Activated T-cell treated with anti-CD3 and anti-CD28 coated beads, Interleukin-2, amount 50 U/mL, for 72 hours (primary cell): ENCODE results near the gene VTI1A. TPM values are rescaled to one million over a fixed set of nuclear protein-coding genes. Genes with fewer than 3 reads are reported as not detected.
"Not testable (repeated sequence)": the region's sequence is repeated elsewhere in the genome, so short reads cannot be mapped to it uniquely, and the experiment has no call there.

Experiments
- ATAC-seq, 2 donors: fragments of 150-1000 bp; cut with Tn5 transposase; replicated peaks in 1 of 2; 2 replicates each; pipeline ENCODE4 v1.10.0; 2021; ENCODE audit warnings: moderate library complexity in 2 of 2, mild to moderate bottlenecking in 1 of 2
- DNase-seq, 2 donors: peaks; one replicate each; pipeline ENCODE4 v3.0.0; 2021 to 2022; ENCODE audit warnings: mixed read lengths in 1 of 2
- H3K27ac Mint-ChIP-seq: one replicate; pipeline ENCODE4 v1.8.0; 2022; ENCODE audit warnings: mild to moderate bottlenecking, moderate library complexity, mixed read lengths
- H3K27me3 Mint-ChIP-seq: one replicate; pipeline ENCODE4 v1.8.0; 2022; ENCODE audit warnings: low read depth, mixed read lengths
- H3K36me3 Mint-ChIP-seq, 2 donors: one replicate each; pipeline ENCODE4 v1.8.0; 2022; ENCODE audit warnings: mixed read lengths in 2 of 2, mild to moderate bottlenecking in 1 of 2; ENCODE audit not compliant: insufficient read depth in 2 of 2
- H3K4me1 Mint-ChIP-seq: one replicate; pipeline ENCODE4 v1.8.0; 2022; ENCODE audit warnings: low read depth, mixed read lengths
- H3K4me3 Mint-ChIP-seq, 2 donors: one replicate each; pipeline ENCODE4 v1.8.0; 2022; ENCODE audit warnings: mild to moderate bottlenecking in 2 of 2, mixed read lengths in 2 of 2, moderate library complexity in 2 of 2
- H3K9me3 Mint-ChIP-seq, 2 donors: one replicate each; pipeline ENCODE4 v1.8.0; 2022; ENCODE audit warnings: mixed read lengths in 2 of 2
- total RNA-seq, 2 donors: library from RNA; stranded (reverse); gene quantifications; one replicate each; pipeline ENCODE4 v1.2.3, GENCODE V29; 2022

Gene VTI1A
- total RNA-seq, 2 donors from 2014 or later: 65.5 to 71.8 TPM

DNA sequence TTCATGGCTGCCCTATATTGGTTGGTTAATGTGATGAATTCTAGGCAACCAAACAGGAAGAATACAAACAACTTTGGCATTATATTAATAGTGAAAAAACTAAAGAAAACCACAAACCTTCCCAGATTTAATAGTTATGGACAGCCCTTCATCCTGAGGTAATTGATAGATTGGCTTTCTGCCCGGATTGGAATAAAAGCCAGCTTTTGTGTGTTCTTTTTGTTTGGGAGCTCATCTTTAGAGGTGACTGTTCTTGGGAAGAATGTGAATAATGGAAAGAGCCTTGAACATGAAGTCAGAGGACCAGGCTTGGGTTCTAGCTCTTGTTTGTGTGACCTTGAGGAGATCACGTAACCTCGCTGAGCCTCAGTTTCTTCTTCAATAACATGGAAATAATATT is 92.3 kb downstream of the VTI1A start:
- H3K4me1 Mint-ChIP-seq: peaks cover 6% of the 10 kb centered on the region
- H3K9me3 Mint-ChIP-seq: no peaks in the 10 kb centered on the region
- H3K27ac Mint-ChIP-seq: no peak overlapping the region
- DNase-seq (no peak), ATAC-seq (no peak)
- peaks cover 10 to 18% of the 10 kb centered on the region in 2 donors for H3K36me3 Mint-ChIP-seq
- no peak overlapping the region for H3K4me3 Mint-ChIP-seq
- peaks cover 6% of the 10 kb centered on the region for H3K27me3 Mint-ChIP-seq

- not testable (repeated sequence) for H3K27ac Mint-ChIP-seq
- peaks cover 11 to 18% of the 10 kb centered on the region in 2 donors for H3K36me3 Mint-ChIP-seq
These were observed 95.8 kb downstream of the VTI1A start for GRCh38 chr10:112542823-112543222.

GRCh38 chr10:112546474-112546873 is 99.5 kb downstream of the VTI1A start:
- H3K27me3 Mint-ChIP-seq: no peaks in the 10 kb centered on the region
- H3K4me1 Mint-ChIP-seq: no peaks in the 10 kb centered on the region
- H3K4me3 Mint-ChIP-seq: no peak overlapping the region
- DNase-seq (no peak), ATAC-seq (no peak)
- H3K36me3 Mint-ChIP-seq: peaks cover 7 to 10% of the 10 kb centered on the region in 2 donors
- no peak overlapping the region for H3K27ac Mint-ChIP-seq
- H3K9me3 Mint-ChIP-seq: no peaks in the 10 kb centered on the region

More at GRCh38 chr10:112542823-112543222, 95.8 kb downstream of the VTI1A start:
- H3K4me3 Mint-ChIP-seq, H3K27me3 Mint-ChIP-seq, ATAC-seq, H3K9me3 Mint-ChIP-seq, DNase-seq, H3K4me1 Mint-ChIP-seq: not testable (repeated sequence)

GRCh38 chr10:112548535-112549276 is 101.7 kb downstream of the VTI1A start:
- DNase-seq (no peak), ATAC-seq (no peak)
- Mint-ChIP-seq H3K9me3 (no peaks in the 10 kb centered on the region), H3K27ac (no peak overlapping the region), H3K36me3 (peaks cover 2 to 6% of the 10 kb centered on the region in 2 donors), H3K4me3 (no peak overlapping the region), H3K27me3 (no peaks in the 10 kb centered on the region), H3K4me1 (no peaks in the 10 kb centered on the region)

GRCh38 chr10:112552593-112553110 is 105.6 kb downstream of the VTI1A start:
- H3K27ac Mint-ChIP-seq: no peak overlapping the region
- DNase-seq (no peak), ATAC-seq (no peak)
- H3K9me3 Mint-ChIP-seq: no peaks in the 10 kb centered on the region
- peaks cover 4% of the 10 kb centered on the region for H3K4me1 Mint-ChIP-seq
- peaks cover 0 to 3% of the 10 kb centered on the region in 2 donors for H3K36me3 Mint-ChIP-seq
- H3K4me3 Mint-ChIP-seq: no peak overlapping the region
- no peaks in the 10 kb centered on the region for H3K27me3 Mint-ChIP-seq

DNA sequence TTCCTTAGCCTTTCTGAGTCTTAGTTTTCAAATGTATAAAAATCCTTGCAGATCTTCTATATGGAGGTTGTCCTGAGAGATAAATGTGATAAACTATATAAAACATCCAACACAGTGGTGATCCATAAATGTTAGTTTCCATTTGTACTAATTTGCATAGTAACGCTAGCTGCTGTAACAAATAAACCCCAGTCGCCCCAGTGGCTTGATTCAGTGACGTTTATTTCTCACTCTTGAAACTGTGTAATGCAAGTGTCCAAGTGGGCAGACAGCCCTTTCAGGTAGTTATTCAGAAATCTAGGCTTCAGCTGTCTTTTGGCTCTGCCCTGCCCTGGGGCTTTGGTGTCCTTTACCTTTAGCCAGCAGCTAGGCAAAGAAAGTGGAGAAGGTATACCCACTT is 106.3 kb downstream of the VTI1A start:
- DNase-seq (no peak), ATAC-seq (no peak)
- peaks cover 4% of the 10 kb centered on the region for H3K4me1 Mint-ChIP-seq
- H3K36me3 Mint-ChIP-seq: peaks cover 0 to 3% of the 10 kb centered on the region in 2 donors
- H3K27me3 Mint-ChIP-seq: no peaks in the 10 kb centered on the region
- H3K27ac Mint-ChIP-seq: no peak overlapping the region
- no peaks in the 10 kb centered on the region for H3K9me3 Mint-ChIP-seq
- H3K4me3 Mint-ChIP-seq: no peak overlapping the region

DNA sequence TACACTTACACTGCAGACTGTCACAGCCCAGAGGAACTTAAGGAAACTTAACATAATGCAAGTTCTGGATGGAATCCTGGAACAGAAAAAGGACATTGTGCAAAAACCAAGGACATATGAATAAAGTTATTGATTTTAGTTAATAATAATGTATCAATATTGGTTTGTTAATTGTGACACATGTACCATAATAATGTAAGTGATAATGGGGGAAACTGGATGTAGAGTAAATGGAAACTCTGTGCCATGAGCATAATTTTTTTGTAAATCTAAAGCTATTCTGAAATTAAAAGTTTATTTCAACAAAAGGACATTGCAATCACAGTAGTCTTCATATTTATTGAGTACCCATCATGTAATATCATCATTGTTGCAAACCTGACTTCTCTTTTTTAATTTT is 107.2 kb downstream of the VTI1A start:
- Mint-ChIP-seq H3K27ac (no peak overlapping the region), H3K27me3 (no peaks in the 10 kb centered on the region), H3K4me1 (peaks cover 4% of the 10 kb centered on the region), H3K4me3 (no peak overlapping the region), H3K9me3 (no peaks in the 10 kb centered on the region), H3K36me3 (peaks cover 0 to 3% of the 10 kb centered on the region in 2 donors)
- DNase-seq (no peak), ATAC-seq (no peak)

DNA sequence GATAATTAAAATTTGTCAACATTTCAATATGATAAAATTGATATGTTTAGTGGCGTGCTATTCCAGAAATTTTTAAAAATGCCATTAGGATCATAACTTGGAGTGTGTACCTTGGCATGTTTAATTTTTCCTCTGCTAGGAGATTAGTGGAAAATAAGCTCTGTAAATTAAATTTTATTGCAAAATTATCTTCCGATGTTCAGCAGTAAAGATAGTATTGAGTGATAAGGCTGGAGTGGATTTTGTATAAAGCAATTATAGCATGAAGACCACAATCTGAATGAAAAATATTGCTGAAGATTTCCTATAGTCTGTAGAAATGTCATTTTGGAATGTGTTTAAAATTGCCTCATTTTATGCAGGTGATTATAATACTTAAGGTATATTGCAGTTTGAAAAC is 110.2 kb downstream of the VTI1A start:
- Mint-ChIP-seq H3K27me3 (no peaks in the 10 kb centered on the region), H3K9me3 (no peaks in the 10 kb centered on the region), H3K4me3 (no peak overlapping the region), H3K36me3 (peaks cover 0 to 3% of the 10 kb centered on the region in 2 donors), H3K4me1 (peaks cover 4% of the 10 kb centered on the region), H3K27ac (no peak overlapping the region)
- DNase-seq (no peak), ATAC-seq (no peak)

GRCh38 chr10:112558476-112559142 is 111.6 kb downstream of the VTI1A start:
- H3K27me3 Mint-ChIP-seq: no peaks in the 10 kb centered on the region
- no peak overlapping the region for H3K27ac Mint-ChIP-seq
- DNase-seq: no peak
- no peaks in the 10 kb centered on the region for H3K36me3 Mint-ChIP-seq
- H3K4me3 Mint-ChIP-seq: no peak overlapping the region
- peaks cover 4% of the 10 kb centered on the region for H3K4me1 Mint-ChIP-seq
- H3K9me3 Mint-ChIP-seq: no peaks in the 10 kb centered on the region
- ATAC-seq: no peak

GRCh38 chr10:112559349-112559748 is 112.3 kb downstream of the VTI1A start:
- H3K27me3 Mint-ChIP-seq: no peaks in the 10 kb centered on the region
- no peaks in the 10 kb centered on the region for H3K9me3 Mint-ChIP-seq
- H3K4me3 Mint-ChIP-seq: no peak overlapping the region
- no peak overlapping the region for H3K27ac Mint-ChIP-seq
- DNase-seq (no peak), ATAC-seq (no peak)
- no peaks in the 10 kb centered on the region for H3K36me3 Mint-ChIP-seq
- peaks cover 4% of the 10 kb centered on the region for H3K4me1 Mint-ChIP-seq

GRCh38 chr10:112562122-112562521 is 115.1 kb downstream of the VTI1A start:
- Mint-ChIP-seq H3K27ac (no peak overlapping the region), H3K4me1 (peaks cover 4% of the 10 kb centered on the region), H3K9me3 (no peaks in the 10 kb centered on the region), H3K4me3 (no peak overlapping the region), H3K36me3 (no peaks in the 10 kb centered on the region), H3K27me3 (no peaks in the 10 kb centered on the region)
- no peak for ATAC-seq
- DNase-seq: no peak

- H3K27me3 Mint-ChIP-seq: no peaks in the 10 kb centered on the region
- no peak for DNase-seq
- no peak overlapping the region for H3K4me3 Mint-ChIP-seq
- no peaks in the 10 kb centered on the region for H3K9me3 Mint-ChIP-seq
- no peaks in the 10 kb centered on the region for H3K36me3 Mint-ChIP-seq
- H3K4me1 Mint-ChIP-seq: no peaks in the 10 kb centered on the region
- no peak for ATAC-seq
- no peak overlapping the region for H3K27ac Mint-ChIP-seq
These were observed 116.0 kb downstream of the VTI1A start for GRCh38 chr10:112562809-112563663.

- Mint-ChIP-seq H3K27ac (no peak overlapping the region), H3K27me3 (no peaks in the 10 kb centered on the region), H3K9me3 (no peaks in the 10 kb centered on the region), H3K36me3 (no peaks in the 10 kb centered on the region), H3K4me1 (no peaks in the 10 kb centered on the region), H3K4me3 (no peak overlapping the region)
- ATAC-seq (no peak), DNase-seq (no peak)
These were observed 117.3 kb downstream of the VTI1A start for GRCh38 chr10:112564337-112564736.
